22Rv1 (cell line): ENCODE data around the gene MKLN1.

ENCODE experiments used
- ZFX ChIP-seq: fragments of 450-650 bp; IDR thresholded peaks from 2 replicates; pipeline ENCODE4 v1.6.1; 2017; ENCODE audit warnings: antibody characterized with exemption, borderline replicate concordance
- TF ChIP-seq, protein P1 (sequence below): fragments of 450-650 bp; IDR thresholded peaks from 2 replicates; pipeline ENCODE4 v1.5.1; 2017; ENCODE audit warnings: mild to moderate bottlenecking

DNA sequence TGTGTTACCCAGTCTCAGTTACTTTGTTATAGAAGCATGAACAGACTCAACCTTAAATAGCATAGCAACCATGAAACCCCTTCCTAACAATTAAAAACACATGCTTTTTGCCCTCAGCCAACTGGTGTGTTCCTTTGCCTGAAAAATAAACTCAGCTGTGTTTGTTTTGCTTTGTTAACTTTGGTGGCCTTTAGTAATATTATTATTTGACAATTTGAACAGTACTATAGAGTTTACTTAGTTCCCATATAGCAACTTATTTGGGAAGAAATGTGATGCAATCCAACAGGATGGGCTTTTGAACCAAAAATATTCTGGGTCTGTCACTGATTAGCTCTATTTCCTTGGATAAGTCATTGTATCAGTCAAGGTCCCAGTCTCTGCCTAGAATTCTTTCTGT, 22.5 kb upstream of the MKLN1 start:
- TF ChIP-seq, protein P1, sequence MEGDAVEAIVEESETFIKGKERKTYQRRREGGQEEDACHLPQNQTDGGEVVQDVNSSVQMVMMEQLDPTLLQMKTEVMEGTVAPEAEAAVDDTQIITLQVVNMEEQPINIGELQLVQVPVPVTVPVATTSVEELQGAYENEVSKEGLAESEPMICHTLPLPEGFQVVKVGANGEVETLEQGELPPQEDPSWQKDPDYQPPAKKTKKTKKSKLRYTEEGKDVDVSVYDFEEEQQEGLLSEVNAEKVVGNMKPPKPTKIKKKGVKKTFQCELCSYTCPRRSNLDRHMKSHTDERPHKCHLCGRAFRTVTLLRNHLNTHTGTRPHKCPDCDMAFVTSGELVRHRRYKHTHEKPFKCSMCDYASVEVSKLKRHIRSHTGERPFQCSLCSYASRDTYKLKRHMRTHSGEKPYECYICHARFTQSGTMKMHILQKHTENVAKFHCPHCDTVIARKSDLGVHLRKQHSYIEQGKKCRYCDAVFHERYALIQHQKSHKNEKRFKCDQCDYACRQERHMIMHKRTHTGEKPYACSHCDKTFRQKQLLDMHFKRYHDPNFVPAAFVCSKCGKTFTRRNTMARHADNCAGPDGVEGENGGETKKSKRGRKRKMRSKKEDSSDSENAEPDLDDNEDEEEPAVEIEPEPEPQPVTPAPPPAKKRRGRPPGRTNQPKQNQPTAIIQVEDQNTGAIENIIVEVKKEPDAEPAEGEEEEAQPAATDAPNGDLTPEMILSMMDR: no peak
- no peak for TF ChIP-seq ZFX
